GM19099 (cell line): Measurements from ENCODE around the gene SUCO.

Experiments used
- POLR2A ChIP-seq: IDR thresholded peaks from 3 replicates; pipeline ENCODE4 v1.6.1; 2011; ENCODE audit warnings: low read depth; ENCODE audit not compliant: insufficient read length; ENCODE audit errors: extremely low read depth

SUCO gene

DNA sequence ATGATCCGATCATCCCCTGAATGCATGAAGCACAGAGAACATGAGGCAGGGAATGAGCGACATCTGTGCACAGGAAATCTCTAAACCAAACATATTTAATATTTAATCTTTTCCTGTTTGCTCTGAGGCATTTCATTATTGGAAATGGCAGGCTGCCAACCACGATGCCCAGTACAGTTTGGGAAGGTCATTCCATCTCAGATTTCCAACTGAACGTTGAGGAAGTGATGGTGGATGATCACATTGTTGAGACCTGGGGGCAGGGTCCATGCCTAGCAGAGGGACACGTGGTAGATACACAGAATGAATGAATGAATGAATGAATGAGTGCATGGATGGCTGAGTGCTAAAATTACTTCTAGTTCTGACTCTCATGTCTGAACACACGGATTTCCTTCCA lies 110.0 kb downstream of the SUCO start:
- TF ChIP-seq POLR2A, result no peak

DNA sequence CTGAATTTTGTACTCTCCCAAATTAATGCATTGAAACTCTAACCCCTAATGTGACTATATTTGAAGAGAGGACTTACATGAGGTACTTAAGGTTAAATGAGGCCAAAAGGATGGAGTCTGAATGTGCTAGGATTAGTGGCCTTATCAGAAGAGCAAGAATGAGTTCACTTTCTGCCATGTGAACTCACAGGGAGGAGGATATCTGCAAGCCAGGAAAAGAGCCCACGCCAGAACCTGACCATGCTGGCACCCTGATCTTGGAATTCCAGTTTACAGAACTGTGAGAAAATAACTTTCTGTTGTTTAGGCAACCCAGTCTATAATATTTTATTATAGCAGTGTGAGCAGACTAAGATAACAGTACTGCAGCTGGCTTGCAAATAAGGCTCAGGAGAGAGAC lies 113.7 kb downstream of the SUCO start:
- TF ChIP-seq POLR2A, result no peak

DNA sequence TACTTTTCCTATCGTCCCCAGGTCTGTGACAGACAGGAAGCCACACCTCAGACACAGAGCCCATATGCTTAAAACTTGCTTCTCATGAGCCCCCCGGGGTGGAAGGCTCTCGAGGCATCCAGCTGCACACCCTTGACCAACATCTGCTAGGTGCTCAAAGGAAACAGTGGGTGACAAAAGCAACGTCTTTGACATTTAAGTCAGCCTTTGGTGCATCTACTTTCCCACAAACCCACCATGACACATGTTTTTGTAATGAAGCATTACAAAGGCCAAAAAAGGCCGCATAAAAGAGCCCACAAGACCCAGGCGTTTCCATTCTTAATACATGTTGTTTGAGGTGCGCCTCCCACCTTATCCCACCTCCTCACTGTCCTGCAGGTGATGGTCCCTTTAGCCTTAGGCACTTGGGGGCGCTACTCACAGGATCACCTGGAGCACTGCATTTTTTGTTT lies 114.2 kb downstream of the SUCO start:
- TF ChIP-seq POLR2A, result no peak

DNA sequence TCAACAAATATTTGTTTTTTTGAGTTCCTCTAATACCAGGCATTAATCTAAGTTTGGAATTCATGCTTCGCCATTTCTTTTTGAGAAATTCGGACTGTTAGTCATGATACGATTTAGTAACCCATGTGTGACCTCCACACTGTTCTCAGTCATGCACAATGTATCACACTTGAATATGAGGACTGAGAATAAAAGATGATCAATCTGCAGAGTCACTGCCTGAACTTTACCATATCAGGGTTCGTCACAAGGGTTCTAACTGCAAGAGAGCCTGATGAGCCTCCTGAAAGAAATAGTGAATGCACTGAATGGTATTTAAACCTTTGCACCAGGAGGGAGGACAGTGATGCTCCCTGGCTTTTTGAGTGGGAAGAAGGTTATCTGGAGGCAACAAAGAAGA lies 115.0 kb downstream of the SUCO start:
- no peak for TF ChIP-seq POLR2A

DNA sequence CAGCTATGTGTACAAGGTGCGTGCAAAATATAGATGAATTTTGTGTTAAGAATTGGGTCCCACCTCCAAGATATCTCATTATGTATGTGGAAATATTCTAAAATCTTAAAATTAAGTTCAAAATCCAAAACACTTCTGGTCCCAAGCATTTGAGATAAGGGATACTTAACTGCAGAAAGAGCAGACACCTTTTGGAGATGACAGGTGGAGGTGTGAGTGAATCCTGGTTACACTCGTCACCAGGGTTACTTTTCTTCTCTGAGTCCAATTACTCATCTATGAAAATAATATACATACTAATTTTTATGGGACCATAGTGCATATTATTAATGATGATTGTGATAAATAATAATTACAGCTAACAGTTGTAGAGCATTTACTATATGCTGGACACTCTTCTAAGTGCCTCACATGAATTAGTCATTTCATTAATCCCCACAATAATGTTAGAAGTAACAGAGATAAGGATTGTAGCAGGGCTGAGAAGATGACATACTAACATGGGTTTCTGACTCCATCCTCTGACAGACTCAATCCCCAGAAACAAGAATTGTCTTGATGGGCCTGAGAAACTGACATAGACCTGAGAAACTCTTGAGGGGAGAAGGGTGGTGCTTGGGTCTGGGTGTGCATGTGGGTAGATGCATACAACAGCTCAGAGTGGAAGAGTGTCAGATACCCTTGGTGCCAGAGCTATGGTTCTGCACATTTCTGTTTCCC lies 117.7 kb downstream of the SUCO start:
- TF ChIP-seq POLR2A, result no peak

DNA sequence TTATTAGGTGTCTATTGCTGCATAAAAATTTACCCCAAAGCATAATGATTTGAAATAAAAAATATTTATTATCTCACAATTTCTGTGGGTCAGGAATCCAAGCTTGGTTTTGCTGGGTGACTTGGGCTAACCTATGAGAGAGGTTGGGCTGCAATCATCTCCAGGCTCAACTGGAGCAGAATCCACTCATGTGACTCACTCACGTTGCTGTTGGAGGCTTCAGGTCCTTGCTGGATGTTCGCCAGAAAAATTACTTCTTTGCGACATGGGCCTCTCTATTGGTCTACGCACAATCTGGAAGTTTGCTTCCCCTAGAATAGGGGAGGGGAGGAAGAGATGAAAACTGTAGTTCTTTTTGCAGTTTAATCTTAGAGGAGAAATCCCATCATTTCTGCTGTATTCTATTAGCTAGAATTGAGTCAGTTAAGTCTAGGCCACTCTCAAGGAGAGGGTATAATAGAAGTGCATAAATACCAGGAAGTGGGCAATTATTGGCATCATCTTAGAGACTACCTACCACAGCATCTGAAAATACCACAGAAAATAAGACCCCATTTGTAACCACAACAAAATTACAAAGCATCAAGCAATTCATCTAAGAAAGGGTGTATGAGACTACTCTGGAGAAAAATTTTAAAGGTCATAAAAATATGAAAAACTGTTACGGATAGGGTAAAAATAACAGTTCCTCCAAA lies 120.2 kb downstream of the SUCO start:
- TF ChIP-seq POLR2A, result no peak

DNA sequence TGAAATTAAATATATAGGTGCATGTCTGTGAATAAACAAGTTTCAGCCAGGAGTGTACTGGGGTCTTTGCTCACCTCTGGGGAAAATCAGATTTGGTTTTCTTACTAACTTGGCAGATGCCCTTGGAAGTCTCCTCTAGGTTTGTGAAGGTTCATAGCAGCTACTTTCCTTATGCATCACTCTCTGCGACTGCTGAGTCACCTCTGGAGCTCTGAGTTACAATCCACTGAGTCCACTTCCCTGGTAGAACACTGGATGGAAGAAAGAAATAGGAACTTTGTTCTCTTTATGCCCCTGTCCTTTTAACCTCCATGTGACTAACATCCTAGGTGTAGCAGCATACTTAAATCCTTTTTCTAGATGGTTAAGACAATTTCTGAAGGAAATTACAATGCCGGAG lies 121.6 kb downstream of the SUCO start:
- TF ChIP-seq POLR2A, result no peak

DNA sequence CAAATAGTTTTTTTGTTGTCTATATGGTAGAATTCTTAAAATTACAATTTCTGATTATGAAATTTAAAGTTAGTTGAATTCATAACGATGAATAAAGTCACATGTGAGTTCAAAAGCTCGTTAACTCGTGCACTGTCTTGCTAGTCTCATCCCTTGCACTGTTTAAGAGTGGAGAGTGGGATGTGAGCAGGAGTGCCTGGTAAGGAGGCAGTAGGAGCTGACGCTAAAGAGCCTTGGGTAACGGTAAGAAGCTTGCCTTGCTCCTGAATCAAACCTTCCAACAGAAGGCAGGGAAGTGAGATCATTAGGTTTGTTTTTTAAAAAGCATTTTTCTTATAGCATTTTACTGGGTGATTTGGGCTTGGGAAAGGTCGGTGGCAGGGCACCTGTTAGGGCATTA lies 123.6 kb downstream of the SUCO start:
- TF ChIP-seq POLR2A, result no peak

DNA sequence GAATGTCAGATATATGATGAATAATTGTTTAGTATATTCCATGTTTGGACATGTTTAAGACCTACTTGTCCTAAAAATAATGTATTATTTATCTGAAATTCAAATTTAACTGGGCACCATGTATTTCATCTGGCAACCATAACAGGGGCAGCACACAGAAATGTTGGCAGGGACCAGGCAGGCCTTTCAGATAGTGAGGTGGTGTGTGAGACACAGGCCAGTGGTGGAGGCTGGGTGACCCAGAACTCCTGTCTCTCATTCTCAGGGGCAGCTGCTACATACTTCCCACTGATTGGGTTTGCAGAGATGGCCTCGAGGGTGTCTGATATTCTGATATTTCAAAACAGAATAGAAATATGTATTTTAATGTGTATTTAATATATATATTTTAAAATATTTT lies 124.6 kb downstream of the SUCO start:
- no peak for TF ChIP-seq POLR2A

DNA sequence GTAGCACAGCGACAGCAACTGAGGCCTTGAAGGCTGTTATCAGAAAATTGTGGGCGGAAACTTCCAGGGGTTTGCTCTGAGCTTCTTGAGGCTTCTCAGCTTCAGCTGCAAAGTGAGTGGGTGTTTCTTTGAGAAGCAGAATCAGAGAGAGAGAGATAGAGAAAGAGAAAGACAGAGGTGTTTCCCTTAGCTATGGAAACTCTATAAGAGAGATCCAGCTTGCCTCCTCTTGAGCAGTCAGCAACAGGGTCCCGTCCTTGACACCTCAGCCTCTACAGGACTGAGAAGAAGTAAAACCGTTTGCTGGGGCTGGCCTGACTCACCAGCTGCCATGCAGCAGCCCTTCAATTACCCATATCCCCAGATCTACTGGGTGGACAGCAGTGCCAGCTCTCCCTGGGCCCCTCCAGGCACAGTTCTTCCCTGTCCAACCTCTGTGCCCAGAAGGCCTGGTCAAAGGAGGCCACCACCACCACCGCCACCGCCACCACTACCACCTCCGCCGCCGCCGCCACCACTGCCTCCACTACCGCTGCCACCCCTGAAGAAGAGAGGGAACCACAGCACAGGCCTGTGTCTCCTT lies 126.0 kb downstream of the SUCO start, which contains the start of gene FASLG:
TSS of gene FASLG (plus strand) at position 233 of the 583 bp plus-strand sequence. CDS start at position 332, 99 bp downstream.
- no peak for TF ChIP-seq POLR2A

DNA sequence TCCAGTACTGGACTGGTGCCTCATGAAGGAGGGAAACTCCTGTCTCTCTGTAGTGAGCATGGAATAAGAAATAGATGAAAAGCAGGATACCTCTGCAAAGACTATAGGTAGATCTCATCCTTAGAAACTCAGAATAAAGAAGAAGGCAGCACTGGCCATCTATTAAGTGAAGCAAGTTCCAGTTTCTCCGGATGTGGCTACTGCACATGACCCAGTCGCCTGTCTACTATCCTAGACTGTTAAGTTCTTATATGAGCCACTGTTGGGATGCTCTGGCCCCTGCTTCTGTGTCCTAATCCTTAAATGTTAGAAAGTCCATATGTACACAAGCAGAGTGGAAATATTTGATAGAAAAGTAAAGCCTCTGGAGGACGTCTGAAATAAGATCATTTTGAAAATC lies 128.2 kb downstream of the SUCO start:
- TF ChIP-seq POLR2A, result no peak
